Stimulated activated CD8-positive, alpha-beta memory T cell treated with anti-CD3 and anti-CD28 coated beads, Interleukin-15, amount 100 ng/mL, for 4 hours (primary cell): ENCODE data around the gene TALDO1.
A peak's percentile ranks its signal among the peaks of the same experiment; 100 is the strongest.

Source experiments
- DNase-seq, 2 donors: peaks; one replicate each; pipeline ENCODE4 v3.0.0-alpha.2; 2020; ENCODE audit warnings: low read depth in 2 of 2

TALDO1 gene

DNA sequence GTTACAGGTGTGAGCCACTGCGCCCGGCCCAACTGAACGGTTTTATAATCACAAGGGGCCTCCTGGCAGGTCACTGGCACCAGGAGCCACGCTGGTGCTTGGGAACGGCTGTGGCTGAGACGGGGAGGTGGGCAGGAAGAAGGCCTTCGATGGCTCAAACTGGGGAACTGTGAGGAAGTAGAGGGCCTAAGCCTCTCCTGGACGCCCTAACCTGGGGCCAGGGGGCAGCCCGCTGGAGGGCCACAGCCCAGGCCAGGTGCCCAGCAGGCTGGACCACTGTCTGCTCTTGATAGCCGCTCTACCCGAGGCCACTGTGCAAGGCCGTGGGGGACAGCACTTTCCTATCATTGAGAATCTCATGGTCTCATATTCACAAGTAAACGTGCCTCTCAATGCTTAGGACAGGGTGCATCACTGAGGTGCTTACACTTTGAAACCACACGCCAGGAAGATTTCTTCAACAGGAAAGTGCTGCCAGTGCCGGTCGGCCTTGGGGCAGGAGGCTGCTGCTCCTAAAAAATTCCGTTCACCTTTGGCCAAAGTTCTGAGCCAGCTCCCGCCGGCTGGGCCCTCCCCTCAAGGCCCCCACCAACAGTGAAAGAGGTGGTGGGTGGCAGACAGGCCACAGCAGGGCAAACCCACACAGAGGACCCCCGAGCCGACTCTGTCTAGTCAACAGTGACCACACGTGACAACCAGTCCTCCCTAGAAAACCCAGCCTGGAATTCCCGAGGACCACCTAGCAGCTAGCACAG, 22.8 kb downstream of the TALDO1 start:
- DNase-seq, result no peak

GRCh38 chr11:770642-771616, 23.7 kb downstream of the TALDO1 start:
- no peak for DNase-seq

DNA sequence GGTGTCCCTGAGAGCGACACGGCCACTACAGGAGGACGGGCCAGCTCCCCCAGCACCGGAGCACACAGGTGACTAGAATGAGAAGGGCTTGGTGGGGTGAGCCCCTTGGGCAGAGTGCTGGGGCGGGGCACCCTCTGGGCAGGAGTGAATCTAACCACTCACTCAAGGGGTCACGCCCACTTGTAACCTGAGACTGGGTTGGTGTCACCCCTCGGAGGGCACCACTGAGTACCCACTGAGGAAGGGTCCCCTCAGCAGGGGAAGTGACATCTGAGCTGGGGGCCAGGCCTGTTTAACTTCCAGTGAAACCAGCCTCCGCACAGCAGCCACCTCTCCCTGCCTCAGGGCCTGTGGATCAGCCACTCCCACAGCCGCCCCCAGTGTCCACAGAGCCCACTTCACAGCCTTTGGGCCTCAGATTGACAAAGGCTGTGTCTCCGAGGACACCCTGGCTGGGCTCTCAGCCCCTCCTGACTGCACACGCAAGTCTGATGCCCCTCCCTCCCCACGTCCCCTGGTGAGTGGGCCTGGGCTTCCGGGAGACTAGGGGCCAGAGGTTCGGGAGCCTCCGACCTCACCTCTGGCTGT, 24.4 kb downstream of the TALDO1 start:
- DNase-seq, result no peak

DNA sequence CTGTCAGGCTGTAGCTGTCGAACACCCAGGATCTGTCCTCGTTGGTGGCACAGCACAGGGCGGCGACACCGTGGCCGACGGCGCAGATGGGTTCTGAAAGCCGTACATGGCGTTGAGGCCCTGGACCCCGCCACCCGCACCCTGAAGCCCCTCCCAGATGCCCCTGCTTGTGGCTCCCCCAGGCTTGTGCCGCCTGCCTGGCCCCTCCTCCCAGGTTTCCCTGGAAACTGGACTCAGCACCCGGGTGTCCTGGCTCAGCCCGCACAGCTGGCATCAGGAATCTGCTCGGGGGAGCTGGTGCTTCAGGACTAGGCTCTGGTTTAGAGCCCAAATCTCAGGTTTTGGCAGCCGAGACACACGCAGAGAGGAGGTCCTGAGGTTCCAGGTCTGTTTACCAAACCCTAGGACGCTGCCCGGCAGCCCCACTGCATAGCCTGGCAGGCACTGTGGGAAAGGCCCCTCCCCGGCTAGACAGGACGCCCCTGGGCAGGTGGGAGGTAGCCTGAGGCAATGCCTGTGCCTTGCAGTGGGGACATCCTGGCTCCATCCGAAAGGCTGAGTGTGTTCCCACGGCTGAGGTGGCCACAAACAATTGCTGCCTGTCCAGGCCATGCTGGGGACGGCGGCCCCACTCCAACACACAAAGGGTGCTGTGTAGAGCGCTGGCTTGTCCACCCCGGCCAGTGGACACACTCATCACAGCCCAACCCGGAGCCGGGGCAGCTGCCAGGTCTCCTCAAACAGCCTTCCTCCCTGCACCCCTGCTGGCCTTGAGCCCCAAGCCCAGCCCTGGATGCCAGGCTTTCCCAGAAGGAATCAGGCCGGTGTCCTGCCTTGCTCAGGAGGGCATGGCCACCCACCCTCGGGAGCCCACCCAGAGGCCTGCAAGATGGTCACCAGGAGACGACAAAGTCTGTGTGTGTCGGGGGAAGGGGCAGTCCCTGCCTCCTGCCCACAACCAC, 25.4 kb downstream of the TALDO1 start:
- no peak for DNase-seq

- no peak for DNase-seq
These were observed 26.2 kb downstream of the TALDO1 start for GRCh38 chr11:773425-773824.

DNA sequence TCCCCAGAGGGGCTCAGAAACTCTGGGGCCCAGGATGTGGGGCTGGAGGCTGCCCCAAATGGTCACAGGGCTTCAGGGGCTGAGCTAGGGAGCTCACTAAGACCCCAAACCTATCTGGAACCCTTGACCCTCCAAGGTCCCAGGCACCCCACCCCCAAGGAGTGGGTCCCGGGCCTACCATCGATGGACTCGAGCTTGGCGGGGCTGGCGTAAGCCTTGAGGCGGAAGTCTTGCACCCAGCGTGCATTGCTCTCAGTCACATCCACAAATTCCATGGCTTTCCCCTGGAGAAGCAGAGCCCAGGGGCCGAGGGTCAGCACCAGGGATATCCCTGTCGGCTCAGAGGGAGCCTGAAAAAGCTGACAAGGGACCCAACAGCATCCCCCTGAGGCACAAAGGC, 26.6 kb downstream of the TALDO1 start:
- DNase-seq, result no peak

DNA sequence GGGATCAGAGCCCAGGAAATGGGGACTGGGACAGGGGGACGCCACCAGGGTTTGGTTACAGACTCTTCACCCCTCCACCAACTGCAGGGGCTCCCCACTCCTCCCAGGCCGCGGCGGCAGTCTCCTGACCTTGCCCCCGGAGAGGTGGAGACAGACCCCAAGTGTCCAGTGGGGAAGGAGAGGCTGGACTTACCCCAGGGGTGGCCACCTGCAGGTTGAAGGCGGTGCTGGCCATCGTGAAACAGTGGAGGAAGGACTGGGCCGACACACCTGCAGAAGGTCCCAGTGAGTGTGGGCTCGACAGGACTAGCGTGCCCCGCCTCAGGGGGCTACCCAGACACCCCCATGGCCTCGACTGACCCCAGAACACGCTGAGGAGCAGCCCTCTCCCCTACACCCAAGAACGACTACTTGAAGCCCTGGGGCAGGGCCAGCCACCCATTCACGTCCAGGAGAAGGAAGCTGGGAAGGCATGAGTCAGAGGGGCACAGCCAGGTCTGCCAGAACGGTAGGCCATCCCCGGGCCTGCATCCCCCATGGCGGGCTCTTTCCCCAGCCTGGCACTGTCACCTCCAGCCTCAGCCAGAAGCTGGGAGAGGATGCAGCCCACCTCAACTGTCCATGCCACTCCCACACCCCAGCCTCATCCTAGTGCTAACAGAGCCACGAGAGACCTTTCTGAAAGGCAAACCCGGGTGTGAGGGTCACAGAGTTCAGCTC, 27.8 kb downstream of the TALDO1 start:
- DNase-seq, result no peak

- DNase-seq, result no peak
These were observed 28.9 kb downstream of the TALDO1 start for GRCh38 chr11:776263-776560.

- DNase-seq, result no peak
These were observed 29.5 kb downstream of the TALDO1 start for GRCh38 chr11:776561-777287.

- peak; percentile 84 to 89 for DNase-seq
These were observed 30.3 kb downstream of the TALDO1 start, which contains the start of gene GATD1 for GRCh38 chr11:777288-778255. GATD1 (minus strand) TSS chr11:777487; CDS start chr11:777462, 25 bp downstream.

DNA sequence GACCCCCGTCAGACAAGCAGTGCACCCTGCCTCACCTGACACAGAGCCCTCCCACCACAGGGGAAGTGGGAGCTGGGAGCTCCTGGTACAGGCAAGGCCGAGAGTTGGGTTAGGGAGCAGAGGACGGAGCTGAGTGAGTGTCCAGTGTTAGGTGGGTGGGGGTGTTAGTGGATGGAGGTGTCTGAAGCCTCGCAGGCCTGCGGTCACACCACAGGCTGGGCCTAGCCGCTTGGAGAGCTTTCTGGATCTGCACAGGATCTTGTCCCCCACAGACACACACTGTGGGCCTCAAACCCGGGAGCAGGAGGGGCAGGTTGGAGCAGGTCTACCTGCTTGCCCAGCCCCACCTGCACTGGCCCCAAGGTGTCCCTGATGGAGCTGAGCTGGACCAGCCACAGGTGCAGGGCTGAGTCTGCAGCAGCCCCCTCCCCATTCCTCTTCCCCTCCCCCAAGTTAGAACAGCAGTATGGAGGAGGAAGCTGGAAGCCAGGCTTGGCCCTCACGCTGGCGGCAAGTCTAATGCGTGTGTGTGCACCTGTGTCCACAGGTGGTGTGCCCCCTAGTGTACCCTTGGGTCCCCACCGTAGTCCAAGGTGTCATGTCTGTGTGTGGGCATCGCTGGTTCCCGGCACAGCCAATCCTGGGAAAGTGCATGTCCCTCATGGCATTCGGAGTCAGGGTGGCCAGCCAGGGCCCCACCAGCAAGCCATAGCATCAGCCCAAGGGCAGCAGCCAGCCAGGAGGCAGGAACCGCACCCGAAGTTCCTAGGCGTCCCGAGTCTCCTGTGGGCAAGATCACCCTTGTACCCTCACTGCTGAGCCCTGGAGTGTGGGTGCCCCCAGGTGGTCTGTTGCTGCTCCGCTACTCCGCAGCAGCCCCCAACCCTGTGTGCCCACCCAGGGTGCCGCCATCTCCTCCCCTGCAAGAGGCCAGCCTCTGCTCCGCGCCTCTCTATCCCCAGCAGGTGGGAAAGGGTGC, 32.0 kb downstream of the TALDO1 start:
- no peak for DNase-seq

GRCh38 chr11:779955-780532, 32.8 kb downstream of the TALDO1 start:
- no peak for DNase-seq

DNA sequence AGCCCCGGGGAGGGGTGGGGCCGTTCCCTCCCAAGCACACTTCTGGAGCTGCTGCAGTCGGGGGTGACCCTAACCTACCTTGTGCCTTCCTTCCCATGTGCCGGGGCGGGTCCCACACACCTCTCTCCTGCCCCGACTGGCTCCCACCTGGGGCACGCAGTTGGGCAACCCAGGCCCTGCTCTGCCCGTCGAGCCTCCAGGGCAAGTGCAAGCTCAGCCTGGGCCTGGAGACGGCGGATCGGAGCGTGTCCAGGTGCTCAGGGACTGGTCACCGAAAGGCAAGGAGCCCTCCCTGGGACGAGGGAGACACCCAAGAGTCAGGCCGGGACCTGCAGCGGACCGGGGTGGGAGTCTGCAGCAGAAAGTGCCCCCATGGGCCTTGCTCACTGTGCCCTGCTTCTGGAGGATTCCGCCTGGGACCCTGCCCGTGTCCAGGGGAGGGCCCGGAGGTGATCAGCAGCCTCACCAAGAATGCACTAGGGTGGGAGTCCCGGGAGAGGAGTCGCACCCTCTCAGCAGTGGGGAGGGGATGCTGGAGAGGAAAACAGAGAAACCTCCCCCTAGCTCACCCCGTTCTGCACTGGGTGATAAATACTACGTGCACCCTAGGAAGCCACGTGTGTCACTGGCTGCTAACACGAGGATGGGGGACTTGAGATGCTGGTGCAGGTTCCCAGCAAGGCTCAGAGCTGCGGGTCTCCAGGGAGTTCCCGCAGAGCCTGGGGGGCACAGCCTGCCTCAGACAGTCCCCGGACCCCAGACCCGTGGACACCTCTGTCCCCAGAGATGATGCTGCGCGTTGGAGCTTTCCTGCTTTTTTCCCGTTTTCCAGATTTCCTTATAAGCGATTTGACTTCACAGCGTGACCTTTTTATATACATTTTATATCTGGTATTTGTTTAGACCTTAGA, 35.3 kb downstream of the TALDO1 start:
- no peak for DNase-seq

- DNase-seq, result no peak
These were observed 36.3 kb downstream of the TALDO1 start for GRCh38 chr11:783581-784015.

GRCh38 chr11:786235-787083, 39.2 kb downstream of the TALDO1 start:
- no peak for DNase-seq
